Mesenteric fat pad (tissue), 1 donor: Measurements from ENCODE around the gene UNC93B1. TPM values are rescaled to one million over a fixed set of nuclear protein-coding genes. Genes with fewer than 3 reads are reported as not detected.

ENCODE experiments used
- DNase-seq: peaks from one replicate; pipeline ENCODE4 v3.0.0-alpha.2; 2020; ENCODE audit warnings: low spot score
- total RNA-seq: library from RNA; stranded (reverse); fragmentation: NEBNext Ultra II Directional; extraction: Animal tissue kit (Norgen Biotek cat#: 25700); gene quantifications from one replicate; pipeline ENCODE4 v1.2.1, GENCODE V29; 2021
- donor health status: DM: yes; HTN: yes; CAD: no.

The UNC93B1 gene
- total RNA-seq, 1 donor from 2014 or later = 42.0 TPM

- DNase-seq = no peak
Observed at GRCh38 chr11:68040101-68040956, 36.4 kb upstream of the UNC93B1 start.

GRCh38 chr11:68039526-68040086 lies 35.7 kb upstream of the UNC93B1 start:
- no peak for DNase-seq

- DNase-seq = peak; percentile 96
Observed at GRCh38 chr11:68038718-68039525, 35.0 kb upstream of the UNC93B1 start, which contains the start of gene TCIRG1. Gene TCIRG1, plus strand, starts transcription at chr11:68039025. Its CDS starts 2,247 bp downstream, at chr11:68041272.

- DNase-seq = no peak
Observed at GRCh38 chr11:68038226-68038717, 34.4 kb upstream of the UNC93B1 start.

- no peak for DNase-seq
Observed at GRCh38 chr11:68037411-68038225, 33.7 kb upstream of the UNC93B1 start.

- no peak for DNase-seq
Observed at GRCh38 chr11:68036717-68037239, 32.9 kb upstream of the UNC93B1 start.

GRCh38 chr11:68036141-68036716 lies 32.3 kb upstream of the UNC93B1 start:
- no peak for DNase-seq

- DNase-seq = no peak
Observed at GRCh38 chr11:68035266-68035876, 31.5 kb upstream of the UNC93B1 start.

- DNase-seq = no peak
Observed at GRCh38 chr11:68033708-68034045, 29.8 kb upstream of the UNC93B1 start.

GRCh38 chr11:68032997-68033707 lies 29.3 kb upstream of the UNC93B1 start:
- DNase-seq = no peak

GRCh38 chr11:68032003-68032402 lies 28.1 kb upstream of the UNC93B1 start:
- no peak for DNase-seq

- no peak for DNase-seq
Observed at GRCh38 chr11:68031144-68031464, 27.2 kb upstream of the UNC93B1 start.

- peak; percentile 97 for DNase-seq
Observed at GRCh38 chr11:68030318-68031143, 26.6 kb upstream of the UNC93B1 start, which contains the start of gene NDUFS8. Gene NDUFS8, plus strand, starts transcription at chr11:68030681. Its CDS starts 1,471 bp downstream, at chr11:68032152.

- DNase-seq = no peak
Observed at GRCh38 chr11:68028802-68029545, 25.1 kb upstream of the UNC93B1 start.

GRCh38 chr11:68027667-68028066 lies 23.8 kb upstream of the UNC93B1 start:
- DNase-seq = no peak

- DNase-seq = no peak
Observed at GRCh38 chr11:68026391-68027105, 22.7 kb upstream of the UNC93B1 start.

GRCh38 chr11:68025047-68025446 lies 21.1 kb upstream of the UNC93B1 start:
- no peak for DNase-seq
